ENCODE data around the gene TANGO2. TPM values are rescaled to one million over a fixed set of nuclear protein-coding genes. Genes with fewer than 3 reads are reported as not detected.

Gene TANGO2
- total and polyA plus RNA-seq, 2 donors (not counting 1 experiment from before 2014, with no cell fraction given) = 75.5 to 75.6 TPM

DNA sequence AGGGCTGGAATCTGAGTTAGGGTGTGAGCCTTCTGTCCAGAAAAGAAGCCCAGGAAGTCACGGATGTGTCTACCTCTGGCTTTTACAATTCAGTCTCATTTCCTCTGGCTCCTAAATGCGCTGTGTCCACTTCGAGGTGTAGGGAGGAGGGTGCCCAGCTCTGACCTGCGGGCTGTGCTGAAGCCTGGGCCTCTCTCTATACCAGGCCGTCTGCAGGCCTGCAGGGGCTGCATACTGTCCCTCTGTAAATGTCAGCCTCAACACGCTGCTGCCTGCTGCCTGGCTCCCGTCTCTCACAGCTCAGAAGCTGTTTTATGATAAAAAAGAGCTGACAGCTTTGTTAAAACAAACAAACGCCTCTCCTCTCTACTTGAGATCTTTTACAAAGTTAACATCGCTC lies 18.8 kb upstream of the TANGO2 start:
- no peak overlapping the region for H3K4me3 ChIP-seq (ENCODE audit: control extremely low read depth in 1 of 5, extremely low read depth in 1 of 5, insufficient read depth in 1 of 5, low read depth in 2 of 5, low read length in 4 of 5)
- POLR2A ChIA-PET = no interaction called here
- H3K9me3 ChIP-seq (ENCODE audit: control extremely low read depth in 1 of 3, control insufficient read depth in 2 of 3, insufficient read depth in 1 of 3, low read length in 2 of 3) = peaks cover 1 to 9% (median 8%) of the 10 kb centered on the region in 3 donors
- no peak for ATAC-seq (ENCODE audit: low read depth)
- intact Hi-C loops (cut with micrococcal nuclease) = no loop called here
- no peak overlapping the region for H3K4me2 ChIP-seq (replicated peaks; ENCODE audit: low read depth, low read length, poor library complexity, severe bottlenecking)
- Mint-ChIP-seq H3K27ac (no peak overlapping the region), H3K4me1 (no peaks in the 10 kb centered on the region), H3K4me3 (no peak overlapping the region), H3K27me3 (no peaks in the 10 kb centered on the region), H3K9me3 (ENCODE audit: insufficient read depth) (peaks cover 4% of the 10 kb centered on the region)
- H3K36me3 ChIP-seq (replicated peaks in 1 of 2; ENCODE audit: control extremely low read depth in 1 of 2, control insufficient read depth in 1 of 2, extremely low read depth in 1 of 2, insufficient read depth in 2 of 2, low read length in 1 of 2) = no peaks in the 10 kb centered on the region
- H3K79me2 ChIP-seq (ENCODE audit: control insufficient read depth, insufficient read depth, low read length) = no peaks in the 10 kb centered on the region
- DNase-seq = no peak
- no peak overlapping the region for H2AFZ ChIP-seq (ENCODE audit: insufficient read depth, low read depth, low read length, poor library complexity, severe bottlenecking)
- H4K20me1 ChIP-seq (ENCODE audit: control insufficient read depth, insufficient read depth, low read length, poor library complexity, severe bottlenecking) = no peaks in the 10 kb centered on the region
- H3K27ac ChIP-seq (ENCODE audit: low read length in 2 of 2) = no peak overlapping the region
- CTCF ChIA-PET = no interaction called here
- no peaks in the 10 kb centered on the region for H3K4me1 ChIP-seq (ENCODE audit: control insufficient read depth in 2 of 2, insufficient read depth in 2 of 2, low read length in 2 of 2)
- no peaks in the 10 kb centered on the region for H3K27me3 ChIP-seq (replicated peaks in 1 of 4; ENCODE audit: control extremely low read depth in 1 of 4, control insufficient read depth in 3 of 4, insufficient read depth in 4 of 4, low read length in 3 of 4)
- TF ChIP-seq EZH2 (IDR thresholded peaks at IDR 0.05; ENCODE audit: borderline replicate concordance, insufficient read depth, low read depth, low read length, poor library complexity, severe bottlenecking) = no peak
- TF ChIP-seq, protein P1, sequence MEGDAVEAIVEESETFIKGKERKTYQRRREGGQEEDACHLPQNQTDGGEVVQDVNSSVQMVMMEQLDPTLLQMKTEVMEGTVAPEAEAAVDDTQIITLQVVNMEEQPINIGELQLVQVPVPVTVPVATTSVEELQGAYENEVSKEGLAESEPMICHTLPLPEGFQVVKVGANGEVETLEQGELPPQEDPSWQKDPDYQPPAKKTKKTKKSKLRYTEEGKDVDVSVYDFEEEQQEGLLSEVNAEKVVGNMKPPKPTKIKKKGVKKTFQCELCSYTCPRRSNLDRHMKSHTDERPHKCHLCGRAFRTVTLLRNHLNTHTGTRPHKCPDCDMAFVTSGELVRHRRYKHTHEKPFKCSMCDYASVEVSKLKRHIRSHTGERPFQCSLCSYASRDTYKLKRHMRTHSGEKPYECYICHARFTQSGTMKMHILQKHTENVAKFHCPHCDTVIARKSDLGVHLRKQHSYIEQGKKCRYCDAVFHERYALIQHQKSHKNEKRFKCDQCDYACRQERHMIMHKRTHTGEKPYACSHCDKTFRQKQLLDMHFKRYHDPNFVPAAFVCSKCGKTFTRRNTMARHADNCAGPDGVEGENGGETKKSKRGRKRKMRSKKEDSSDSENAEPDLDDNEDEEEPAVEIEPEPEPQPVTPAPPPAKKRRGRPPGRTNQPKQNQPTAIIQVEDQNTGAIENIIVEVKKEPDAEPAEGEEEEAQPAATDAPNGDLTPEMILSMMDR (IDR thresholded peaks at IDR 0.05) = no peak
- 100% methylated on average over 4 of the region's 9 CpGs for WGBS (ENCODE audit: insufficient coverage)
- H3K9ac ChIP-seq (ENCODE audit: low read length) = no peak overlapping the region

DNA sequence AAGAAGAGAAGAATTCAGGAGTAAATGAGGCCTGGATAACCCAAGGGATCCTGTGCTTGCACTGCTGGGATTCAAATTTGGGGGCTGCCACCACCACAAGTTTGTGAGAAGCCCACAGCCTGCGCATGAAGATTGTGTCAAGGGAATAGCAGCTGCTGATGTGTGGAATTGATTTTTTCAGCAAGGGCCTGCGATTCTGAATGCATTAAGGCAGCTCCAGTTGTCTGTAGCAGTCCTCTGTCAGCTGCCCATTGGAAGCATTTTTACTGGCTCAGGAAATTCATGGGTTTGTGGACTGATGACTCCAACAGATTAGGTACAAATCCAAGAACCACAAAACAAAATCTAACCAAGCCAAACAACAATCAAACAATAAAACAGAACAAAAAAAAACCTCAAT lies 18.3 kb upstream of the TANGO2 start:
- CTCF ChIA-PET = no interaction called here
- H3K79me2 ChIP-seq (ENCODE audit: control insufficient read depth, insufficient read depth, low read length) = no peaks in the 10 kb centered on the region
- Mint-ChIP-seq H3K27ac (no peak overlapping the region), H3K4me1 (no peaks in the 10 kb centered on the region), H3K4me3 (no peak overlapping the region), H3K27me3 (no peaks in the 10 kb centered on the region), H3K9me3 (ENCODE audit: insufficient read depth) (peaks cover 4% of the 10 kb centered on the region)
- no peaks in the 10 kb centered on the region for H3K4me1 ChIP-seq (ENCODE audit: control insufficient read depth in 2 of 2, insufficient read depth in 2 of 2, low read length in 2 of 2)
- H3K27me3 ChIP-seq (replicated peaks in 1 of 4; ENCODE audit: control extremely low read depth in 1 of 4, control insufficient read depth in 3 of 4, insufficient read depth in 4 of 4, low read length in 3 of 4) = no peaks in the 10 kb centered on the region
- no peak for DNase-seq
- peaks cover 1 to 9% (median 8%) of the 10 kb centered on the region in 3 donors for H3K9me3 ChIP-seq (ENCODE audit: control extremely low read depth in 1 of 3, control insufficient read depth in 2 of 3, insufficient read depth in 1 of 3, low read length in 2 of 3)
- no peaks in the 10 kb centered on the region for H3K36me3 ChIP-seq (replicated peaks in 1 of 2; ENCODE audit: control extremely low read depth in 1 of 2, control insufficient read depth in 1 of 2, extremely low read depth in 1 of 2, insufficient read depth in 2 of 2, low read length in 1 of 2)
- TF ChIP-seq EZH2 (IDR thresholded peaks at IDR 0.05; ENCODE audit: borderline replicate concordance, insufficient read depth, low read depth, low read length, poor library complexity, severe bottlenecking) = no peak
- TF ChIP-seq, protein P1 (IDR thresholded peaks at IDR 0.05) = no peak
- no peak overlapping the region for H3K4me3 ChIP-seq (ENCODE audit: control extremely low read depth in 1 of 5, extremely low read depth in 1 of 5, insufficient read depth in 1 of 5, low read depth in 2 of 5, low read length in 4 of 5)
- no peak overlapping the region for H2AFZ ChIP-seq (ENCODE audit: insufficient read depth, low read depth, low read length, poor library complexity, severe bottlenecking)
- no peak overlapping the region for H3K4me2 ChIP-seq (replicated peaks; ENCODE audit: low read depth, low read length, poor library complexity, severe bottlenecking)
- intact Hi-C loops (cut with micrococcal nuclease) = no loop called here
- no peak overlapping the region for H3K27ac ChIP-seq (ENCODE audit: low read length in 2 of 2)
- H4K20me1 ChIP-seq (ENCODE audit: control insufficient read depth, insufficient read depth, low read length, poor library complexity, severe bottlenecking) = no peaks in the 10 kb centered on the region
- H3K9ac ChIP-seq (ENCODE audit: low read length) = no peak overlapping the region
- 88% methylated on average over 2 of the region's 2 CpGs for WGBS (ENCODE audit: insufficient coverage)
- ATAC-seq (ENCODE audit: low read depth) = no peak
- POLR2A ChIA-PET = no interaction called here

All from B cell (primary cell).